ENCODE data around the gene HTR4.

The HTR4 gene

DNA sequence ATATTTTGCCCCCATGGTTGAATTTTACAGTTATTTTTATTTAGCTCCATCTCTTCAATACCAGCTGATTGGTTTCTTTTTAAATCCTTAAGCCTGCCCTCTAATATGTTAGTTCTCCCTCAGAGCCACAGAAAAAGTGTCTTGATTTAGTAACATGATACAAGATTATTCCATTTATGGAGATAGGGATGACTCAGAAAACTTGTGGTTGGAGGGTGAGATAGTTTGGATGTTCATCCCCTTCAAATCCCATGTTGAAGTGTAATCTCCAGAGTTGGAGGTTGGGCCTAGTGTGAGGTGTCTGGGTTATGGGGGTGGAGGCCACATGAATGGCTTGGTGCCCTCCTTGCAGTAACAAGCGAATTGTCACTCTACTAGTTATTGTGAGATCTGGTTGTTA lies 154.9 kb downstream of the HTR4 start:
- FAIRE-seq = no peak
- no peak for DNase-seq (ENCODE audit: insufficient read length, low spot score)

DNA sequence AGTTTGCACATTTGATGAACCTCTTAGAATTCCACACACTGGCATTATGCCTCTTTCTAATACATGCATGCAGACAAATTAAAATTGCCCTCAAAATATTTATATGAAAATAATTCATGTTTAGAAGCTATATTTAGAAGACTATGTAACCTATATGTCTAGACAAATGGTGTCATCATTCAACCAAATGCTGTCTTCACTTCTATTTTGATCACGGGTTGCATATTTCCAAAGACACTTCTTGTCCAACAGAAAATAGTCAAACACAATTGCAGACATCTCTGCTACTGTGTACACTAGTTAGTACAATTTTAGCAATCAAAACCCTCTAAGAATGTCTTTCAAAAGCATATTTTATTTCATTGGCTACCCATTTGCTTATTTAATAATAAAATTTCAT lies 156.6 kb downstream of the HTR4 start:
- no peak for TF ChIP-seq CTCF (IDR thresholded peaks at IDR 0.05; ENCODE audit: insufficient read depth, missing control alignments)
- DNase-seq (ENCODE audit: insufficient read length, low spot score) (no peak), FAIRE-seq (no peak)

More for the DNA sequence above, 154.9 kb downstream of the HTR4 start:
- no peak for TF ChIP-seq CTCF (IDR thresholded peaks at IDR 0.05; ENCODE audit: insufficient read depth, missing control alignments)

- no peak for FAIRE-seq
- DNase-seq (ENCODE audit: insufficient read length, low spot score) = no peak
- no peak for TF ChIP-seq CTCF (IDR thresholded peaks at IDR 0.05; ENCODE audit: insufficient read depth, missing control alignments)
These were observed 162.0 kb downstream of the HTR4 start for GRCh38 chr5:148492351-148492750.

- DNase-seq (ENCODE audit: insufficient read length, low spot score) = no peak
- TF ChIP-seq CTCF (IDR thresholded peaks at IDR 0.05; ENCODE audit: insufficient read depth, missing control alignments) = no peak
- FAIRE-seq = no peak
These were observed 162.5 kb downstream of the HTR4 start for GRCh38 chr5:148491793-148492184.

DNA sequence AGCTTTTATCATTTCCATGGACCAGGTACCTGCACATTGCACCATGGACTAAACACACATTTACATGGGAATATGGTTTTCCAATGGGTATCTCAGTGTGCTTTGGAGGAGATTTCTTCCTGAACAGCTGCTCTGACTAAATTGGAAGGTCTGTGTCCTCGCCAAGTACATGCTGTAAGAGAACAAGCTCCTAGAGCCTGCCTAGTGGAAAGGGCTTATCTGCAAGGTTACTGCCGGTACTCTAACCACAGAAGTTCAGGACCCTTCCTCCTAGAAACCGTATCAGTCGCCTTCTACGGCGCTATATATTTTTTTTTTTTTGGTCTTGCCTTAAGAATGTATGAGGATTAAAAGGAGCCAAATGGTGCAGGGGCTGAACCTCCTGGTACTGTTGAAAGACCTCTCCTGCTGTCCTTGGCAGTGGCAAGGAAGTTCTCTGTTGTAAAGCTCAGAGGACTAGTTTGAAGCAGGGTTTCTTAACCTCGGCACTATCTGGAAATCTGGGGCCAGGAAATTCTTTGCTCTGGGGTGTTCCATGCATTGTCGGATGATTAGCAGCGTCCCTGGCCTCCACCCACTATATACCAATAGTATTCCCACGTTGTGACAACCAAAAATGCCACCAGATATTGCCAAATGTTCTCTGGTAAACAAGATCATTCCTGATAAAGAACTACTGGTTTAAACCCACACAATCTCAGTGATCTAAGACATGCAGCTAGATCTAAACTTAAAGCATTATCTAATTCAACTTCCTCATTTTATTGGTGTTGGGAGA lies 163.1 kb downstream of the HTR4 start:
- no peak for FAIRE-seq
- no peak for DNase-seq (ENCODE audit: insufficient read length, low spot score)

DNA sequence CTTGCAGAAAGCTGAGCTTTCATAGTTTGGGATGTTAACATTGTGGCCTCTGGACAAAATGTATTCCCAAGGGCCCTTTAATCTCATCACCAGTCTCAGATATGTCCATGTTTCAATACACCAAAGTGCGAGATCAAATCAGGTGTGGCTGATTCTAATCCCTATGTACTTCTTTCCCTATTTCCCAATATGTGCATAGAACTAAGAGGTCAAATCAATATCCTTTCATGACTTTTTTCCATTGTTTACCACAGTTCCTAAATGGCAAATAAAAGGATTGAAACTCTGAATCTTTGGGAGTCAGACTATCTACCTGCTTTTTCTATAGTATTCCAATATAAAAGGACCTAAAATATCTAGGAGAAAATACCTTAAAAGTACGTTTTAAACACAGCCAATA lies 165.6 kb downstream of the HTR4 start:
- no peak for DNase-seq (ENCODE audit: insufficient read length, low spot score)
- TF ChIP-seq CTCF (IDR thresholded peaks at IDR 0.05; ENCODE audit: insufficient read depth, missing control alignments) = no peak
- no peak for FAIRE-seq

More for the DNA sequence above, 163.1 kb downstream of the HTR4 start:
- TF ChIP-seq CTCF (IDR thresholded peaks at IDR 0.05; ENCODE audit: insufficient read depth, missing control alignments) = no peak

- TF ChIP-seq CTCF (IDR thresholded peaks at IDR 0.05; ENCODE audit: insufficient read depth, missing control alignments) = no peak
- DNase-seq (ENCODE audit: insufficient read length, low spot score) (no peak), FAIRE-seq (no peak)
These were observed 167.9 kb downstream of the HTR4 start for GRCh38 chr5:148486456-148486855.
